HCT116 (cell line): Measurements from ENCODE around the gene C14orf132. TPM values are rescaled to one million over a fixed set of nuclear protein-coding genes. Genes with fewer than 3 reads are reported as not detected.

Experiments used
- ATAC-seq: fragments of 200-7000 bp; cut with Tn5 transposase; 2 replicates; pipeline ENCODE4 v1.9.1; 2020; ENCODE audit warnings: mild to moderate bottlenecking, moderate library complexity
- BruUV-seq: library from RNA; stranded (reverse); fragments of 400-500 nt; replicated peaks from 2 replicates; lab custom pipeline; 2021; lab: Mats Ljungman, UMichigan
- CTCF ChIA-PET: fragments of 300-600 bp; sonication (Branson Sonifier 250); formaldehyde crosslinking; loops from one replicate; lab custom pipeline; 2021; ENCODE audit warnings: antibody characterized with exemption; lab: Charles Lee
- POLR2A ChIA-PET: fragments of 300-600, 350-600 bp; sonication (Branson Sonifier 250); formaldehyde crosslinking; loops from one replicate; lab custom pipeline; 2021; ENCODE audit warnings: antibody characterized with exemption; lab: Charles Lee
- RAD21 ChIA-PET, 2 experiments: fragments of 300-600 bp; sonication (Branson Sonifier 250); formaldehyde crosslinking; loops; one replicate each; lab custom pipeline; 2023; ENCODE audit warnings: low total read pairs in 2 of 2; ENCODE audit not compliant: uncharacterized antibody in 2 of 2, unreplicated experiment in 2 of 2, low non-redundant PET in 1 of 2; lab: Charles Lee
- DNase-seq: peaks from one replicate; pipeline ENCODE4 v3.0.0-alpha.2; 2010; ENCODE audit warnings: low read depth, low spot score
- H2AFZ ChIP-seq: fragments of 200-600 bp; shearing (Covaris generic), sonication (generic); 2 replicates; pipeline ENCODE4 v1.6.1; 2017; ENCODE audit warnings: low read depth, mixed run types, mixed read lengths, antibody characterized with exemption, low read length; ENCODE audit not compliant: poor library complexity, severe bottlenecking
- H3K27ac ChIP-seq: 2 replicates; pipeline ENCODE4 v1.5.1; 2012; ENCODE audit warnings: low read depth, low read length
- H3K27me3 ChIP-seq: fragments of 200-600 bp; sonication (generic); 2 replicates; pipeline ENCODE4 v1.6.1; 2016; ENCODE audit warnings: mixed run types, low read length, mixed read lengths; ENCODE audit not compliant: insufficient read depth
- H3K36me3 ChIP-seq, 2 experiments: fragments of 200-500 bp in 1 of 2; fragments of 200-600 bp in 1 of 2; sonication (Bioruptor generic) in 1 of 2; sonication (generic) in 1 of 2; 2 replicates each; pipeline versions ENCODE4 v1.5.1 to v1.6.1; 2014 to 2016; ENCODE audit warnings: low read length in 2 of 2, inconsistent platforms in 1 of 2, mixed read lengths in 1 of 2, mixed run types in 1 of 2; ENCODE audit not compliant: insufficient read depth in 2 of 2, control insufficient read depth in 1 of 2
- H3K4me1 ChIP-seq, 2 experiments: fragments of 200-600 bp in 1 of 2; sonication (generic) in 1 of 2; 2 replicates each; pipeline versions ENCODE4 v1.5.1 to v1.6.1; 2012 to 2017; ENCODE audit warnings: low read length in 2 of 2, inconsistent platforms in 1 of 2, mild to moderate bottlenecking in 1 of 2, mixed read lengths in 1 of 2, mixed run types in 1 of 2, moderate library complexity in 1 of 2; ENCODE audit not compliant: insufficient read depth in 2 of 2, control insufficient read depth in 1 of 2
- H3K4me2 ChIP-seq: fragments of 200-600 bp; sonication (generic); 2 replicates; pipeline ENCODE4 v1.6.1; 2017; ENCODE audit warnings: mixed run types, low read length, mixed read lengths
- H3K4me3 ChIP-seq, 2 experiments: fragments of 200-600 bp in 1 of 2; sonication (generic) in 1 of 2; replicated peaks in 1 of 2; 2 replicates each; pipeline ENCODE4 v1.5.1; 2011 to 2016; ENCODE audit warnings: low read length in 2 of 2, control low read depth in 1 of 2, low read depth in 1 of 2, mild to moderate bottlenecking in 1 of 2, mixed read lengths in 1 of 2, mixed run types in 1 of 2
- H3K79me2 ChIP-seq: fragments of 200-600 bp; sonication (generic); 2 replicates; pipeline ENCODE4 v1.6.1; 2017; ENCODE audit warnings: mild to moderate bottlenecking, mixed run types, low read length, moderate library complexity, mixed read lengths; ENCODE audit not compliant: insufficient read depth
- H3K9ac ChIP-seq: fragments of 200-600 bp; sonication (generic); 2 replicates; pipeline ENCODE4 v1.6.1; 2016; ENCODE audit warnings: low read length, mixed read lengths
- H3K9me2 ChIP-seq: fragments of 200-600 bp; sonication (generic), shearing (Covaris generic); 2 replicates; pipeline ENCODE4 v1.6.1; 2017; ENCODE audit warnings: mixed run types, mild to moderate bottlenecking, moderate library complexity; ENCODE audit not compliant: insufficient read depth
- H3K9me3 ChIP-seq, 2 experiments: fragments of 200-500 bp in 1 of 2; fragments of 200-600 bp in 1 of 2; sonication (Bioruptor generic) in 1 of 2; sonication (generic) in 1 of 2; 2 replicates each; pipeline ENCODE4 v1.6.1; 2014 to 2017; ENCODE audit warnings: low read length in 2 of 2, mixed read lengths in 2 of 2, inconsistent platforms in 1 of 2, low read depth in 1 of 2, mild to moderate bottlenecking in 1 of 2, mixed run types in 1 of 2, moderate library complexity in 1 of 2; ENCODE audit not compliant: control insufficient read depth in 1 of 2, insufficient read depth in 1 of 2
- H4K20me1 ChIP-seq: fragments of 200-600 bp; sonication (generic), shearing (Covaris generic); 2 replicates; pipeline ENCODE4 v1.6.1; 2017; ENCODE audit warnings: mixed run types, mild to moderate bottlenecking, moderate library complexity; ENCODE audit not compliant: insufficient read depth
- CBX3 ChIP-seq: IDR thresholded peaks from 2 replicates; pipeline ENCODE4 v1.6.1; 2012; ENCODE audit warnings: low read depth
- CEBPB ChIP-seq: IDR thresholded peaks from 2 replicates; pipeline ENCODE4 v1.6.1; 2012; ENCODE audit warnings: low read depth
- ELF1 ChIP-seq: IDR thresholded peaks from 2 replicates; pipeline ENCODE4 v1.6.1; 2012; ENCODE audit warnings: low read depth, borderline replicate concordance
- EZH2phosphoT487 ChIP-seq: fragments of 200-600 bp; IDR thresholded peaks from 2 replicates; pipeline ENCODE4 v1.6.1; 2018; ENCODE audit warnings: antibody characterized with exemption, borderline replicate concordance
- FOSL1 ChIP-seq: IDR thresholded peaks from 2 replicates; pipeline ENCODE4 v1.6.1; 2012; ENCODE audit warnings: low read depth
- JUND ChIP-seq: IDR thresholded peaks from 2 replicates; pipeline ENCODE4 v1.6.1; 2012
- POLR2AphosphoS5 ChIP-seq: IDR thresholded peaks from 2 replicates; pipeline ENCODE4 v1.6.1; 2011; ENCODE audit warnings: mild to moderate bottlenecking, low read depth, low read length, moderate library complexity
- RAD21 ChIP-seq: IDR thresholded peaks from 2 replicates; pipeline ENCODE4 v1.6.1; 2012; ENCODE audit warnings: low read depth, mild to moderate bottlenecking
- SIN3A ChIP-seq: IDR thresholded peaks from 2 replicates; pipeline ENCODE4 v1.6.1; 2012; ENCODE audit warnings: low read depth
- SP1 ChIP-seq: IDR thresholded peaks from 2 replicates; pipeline ENCODE4 v1.6.1; 2012; ENCODE audit warnings: low read depth
- TCF7L2 ChIP-seq: IDR thresholded peaks from 2 replicates; pipeline ENCODE4 v1.7.0; 2011; ENCODE audit warnings: borderline replicate concordance, inconsistent platforms; ENCODE audit not compliant: insufficient read depth, insufficient read length; ENCODE audit errors: extremely low read depth
- ZFX ChIP-seq: fragments of 450-650 bp; IDR thresholded peaks from 2 replicates; pipeline ENCODE4 v1.6.1; 2017
- ZNF274 ChIP-seq: fragments of 200-500 bp; sonication (Bioruptor generic); IDR thresholded peaks from 2 replicates; pipeline ENCODE4 v1.6.1; 2014; ENCODE audit warnings: mild to moderate bottlenecking, low read depth, low read length, inconsistent platforms
- intact Hi-C: fragments of 100-400 bp; cut with micrococcal nuclease; formaldehyde crosslinking; loops from 2 replicates; pipeline ENCODE4 v1.10.0; 2022
- total RNA-seq: library from RNA; stranded (reverse); gene quantifications from one replicate; pipeline ENCODE4 v1.2.1, GENCODE V29; 2021; ENCODE audit not compliant: unreplicated experiment
- TF ChIP-seq, protein P1 (sequence below), 3 experiments: fragments of 200-600 bp in 1 of 3; sonication (generic) in 1 of 3; IDR thresholded peaks in 2 of 3; conservative IDR thresholded peaks in 1 of 3; 2 replicates each; pipeline ENCODE4 v1.5.1; 2012 to 2017; ENCODE audit warnings: low read depth in 2 of 3, low read length in 2 of 3, antibody characterized with exemption in 1 of 3, borderline replicate concordance in 1 of 3, control low read depth in 1 of 3, mild to moderate bottlenecking in 1 of 3, mixed read lengths in 1 of 3, mixed run types in 1 of 3, moderate library complexity in 1 of 3; ENCODE audit not compliant: insufficient read depth in 1 of 3
- TF ChIP-seq, protein P2 (sequence below): IDR thresholded peaks from 2 replicates; pipeline ENCODE4 v1.6.1; 2012
- TF ChIP-seq, protein P3 (sequence below): IDR thresholded peaks from 2 replicates; pipeline ENCODE4 v1.6.1; 2012
- TF ChIP-seq, protein P4 (sequence below): IDR thresholded peaks from 2 replicates; pipeline ENCODE4 v1.6.1; 2012; ENCODE audit warnings: low read depth
- TF ChIP-seq, protein P5 (sequence below): IDR thresholded peaks from 2 replicates; pipeline ENCODE4 v1.6.1; 2011; ENCODE audit warnings: mild to moderate bottlenecking, low read length, moderate library complexity; ENCODE audit not compliant: insufficient replicate concordance; ENCODE audit errors: extremely low read depth

Gene C14orf132
- total RNA-seq, 1 experiment from 2014 or later, result 3.4 TPM

DNA sequence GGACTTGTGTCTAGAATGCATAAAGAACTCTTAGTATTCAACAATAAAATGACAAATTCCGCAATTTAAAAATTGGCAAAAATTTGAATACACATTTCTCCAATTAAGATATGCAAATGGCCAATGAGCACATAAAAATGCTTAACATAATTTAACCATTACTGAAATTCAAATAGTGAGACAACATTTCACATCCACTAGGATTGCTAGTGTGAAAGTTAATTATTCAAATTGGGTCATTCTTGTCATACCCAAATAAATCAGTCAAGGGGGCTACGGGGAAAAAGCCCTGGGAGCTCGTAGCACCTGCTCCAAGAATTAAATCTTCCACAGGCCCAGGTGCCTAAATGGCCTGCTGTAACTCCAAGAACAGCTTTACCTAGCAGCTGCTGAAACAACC, 25.0 kb upstream of the C14orf132 start:
- no TSS peak for BruUV-seq
- ATAC-seq (no peak), DNase-seq (no peak)
- no peak overlapping the region for H3K9ac ChIP-seq
- no peak overlapping the region for H3K4me2 ChIP-seq
- H3K27me3 ChIP-seq, result peaks cover 42% of the 10 kb centered on the region
- ChIA-PET RAD21 (no interaction called here), CTCF (interaction anchor here (0.7 kb wide), 1 partner anchor 85 kb away, joined by 3 read pairs; no protein-coding TSS in a partner anchor), POLR2A (no interaction called here)
- H3K79me2 ChIP-seq, result no peaks in the 10 kb centered on the region
- intact Hi-C loops, result no loop called here
- no peaks in the 10 kb centered on the region for H4K20me1 ChIP-seq
- TF ChIP-seq, protein P1, sequence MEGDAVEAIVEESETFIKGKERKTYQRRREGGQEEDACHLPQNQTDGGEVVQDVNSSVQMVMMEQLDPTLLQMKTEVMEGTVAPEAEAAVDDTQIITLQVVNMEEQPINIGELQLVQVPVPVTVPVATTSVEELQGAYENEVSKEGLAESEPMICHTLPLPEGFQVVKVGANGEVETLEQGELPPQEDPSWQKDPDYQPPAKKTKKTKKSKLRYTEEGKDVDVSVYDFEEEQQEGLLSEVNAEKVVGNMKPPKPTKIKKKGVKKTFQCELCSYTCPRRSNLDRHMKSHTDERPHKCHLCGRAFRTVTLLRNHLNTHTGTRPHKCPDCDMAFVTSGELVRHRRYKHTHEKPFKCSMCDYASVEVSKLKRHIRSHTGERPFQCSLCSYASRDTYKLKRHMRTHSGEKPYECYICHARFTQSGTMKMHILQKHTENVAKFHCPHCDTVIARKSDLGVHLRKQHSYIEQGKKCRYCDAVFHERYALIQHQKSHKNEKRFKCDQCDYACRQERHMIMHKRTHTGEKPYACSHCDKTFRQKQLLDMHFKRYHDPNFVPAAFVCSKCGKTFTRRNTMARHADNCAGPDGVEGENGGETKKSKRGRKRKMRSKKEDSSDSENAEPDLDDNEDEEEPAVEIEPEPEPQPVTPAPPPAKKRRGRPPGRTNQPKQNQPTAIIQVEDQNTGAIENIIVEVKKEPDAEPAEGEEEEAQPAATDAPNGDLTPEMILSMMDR (IDR thresholded peaks at IDR 0.05 in 2 of 3, conservative IDR thresholded peaks at IDR 0.05 in 1 of 3; ENCODE audit: borderline replicate concordance in 1 of 3, insufficient read depth in 1 of 3, low read depth in 2 of 3, low read length in 2 of 3), result no peak
- TF ChIP-seq, protein P2, sequence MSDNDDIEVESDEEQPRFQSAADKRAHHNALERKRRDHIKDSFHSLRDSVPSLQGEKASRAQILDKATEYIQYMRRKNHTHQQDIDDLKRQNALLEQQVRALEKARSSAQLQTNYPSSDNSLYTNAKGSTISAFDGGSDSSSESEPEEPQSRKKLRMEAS, result no peak
- TF ChIP-seq FOSL1 (no peak), CBX3 (no peak), ZFX (no peak), CEBPB (no peak), POLR2AphosphoS5 (no peak), TCF7L2 (no peak), EZH2phosphoT487 (no peak), SIN3A (no peak), ZNF274 (no peak), SP1 (no peak), ELF1 (no peak), RAD21 (no peak), JUND (no peak)
- TF ChIP-seq, protein P3, sequence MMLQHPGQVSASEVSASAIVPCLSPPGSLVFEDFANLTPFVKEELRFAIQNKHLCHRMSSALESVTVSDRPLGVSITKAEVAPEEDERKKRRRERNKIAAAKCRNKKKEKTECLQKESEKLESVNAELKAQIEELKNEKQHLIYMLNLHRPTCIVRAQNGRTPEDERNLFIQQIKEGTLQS, result no peak
- TF ChIP-seq, protein P4, sequence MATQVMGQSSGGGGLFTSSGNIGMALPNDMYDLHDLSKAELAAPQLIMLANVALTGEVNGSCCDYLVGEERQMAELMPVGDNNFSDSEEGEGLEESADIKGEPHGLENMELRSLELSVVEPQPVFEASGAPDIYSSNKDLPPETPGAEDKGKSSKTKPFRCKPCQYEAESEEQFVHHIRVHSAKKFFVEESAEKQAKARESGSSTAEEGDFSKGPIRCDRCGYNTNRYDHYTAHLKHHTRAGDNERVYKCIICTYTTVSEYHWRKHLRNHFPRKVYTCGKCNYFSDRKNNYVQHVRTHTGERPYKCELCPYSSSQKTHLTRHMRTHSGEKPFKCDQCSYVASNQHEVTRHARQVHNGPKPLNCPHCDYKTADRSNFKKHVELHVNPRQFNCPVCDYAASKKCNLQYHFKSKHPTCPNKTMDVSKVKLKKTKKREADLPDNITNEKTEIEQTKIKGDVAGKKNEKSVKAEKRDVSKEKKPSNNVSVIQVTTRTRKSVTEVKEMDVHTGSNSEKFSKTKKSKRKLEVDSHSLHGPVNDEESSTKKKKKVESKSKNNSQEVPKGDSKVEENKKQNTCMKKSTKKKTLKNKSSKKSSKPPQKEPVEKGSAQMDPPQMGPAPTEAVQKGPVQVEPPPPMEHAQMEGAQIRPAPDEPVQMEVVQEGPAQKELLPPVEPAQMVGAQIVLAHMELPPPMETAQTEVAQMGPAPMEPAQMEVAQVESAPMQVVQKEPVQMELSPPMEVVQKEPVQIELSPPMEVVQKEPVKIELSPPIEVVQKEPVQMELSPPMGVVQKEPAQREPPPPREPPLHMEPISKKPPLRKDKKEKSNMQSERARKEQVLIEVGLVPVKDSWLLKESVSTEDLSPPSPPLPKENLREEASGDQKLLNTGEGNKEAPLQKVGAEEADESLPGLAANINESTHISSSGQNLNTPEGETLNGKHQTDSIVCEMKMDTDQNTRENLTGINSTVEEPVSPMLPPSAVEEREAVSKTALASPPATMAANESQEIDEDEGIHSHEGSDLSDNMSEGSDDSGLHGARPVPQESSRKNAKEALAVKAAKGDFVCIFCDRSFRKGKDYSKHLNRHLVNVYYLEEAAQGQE, result no peak
- TF ChIP-seq, protein P5, sequence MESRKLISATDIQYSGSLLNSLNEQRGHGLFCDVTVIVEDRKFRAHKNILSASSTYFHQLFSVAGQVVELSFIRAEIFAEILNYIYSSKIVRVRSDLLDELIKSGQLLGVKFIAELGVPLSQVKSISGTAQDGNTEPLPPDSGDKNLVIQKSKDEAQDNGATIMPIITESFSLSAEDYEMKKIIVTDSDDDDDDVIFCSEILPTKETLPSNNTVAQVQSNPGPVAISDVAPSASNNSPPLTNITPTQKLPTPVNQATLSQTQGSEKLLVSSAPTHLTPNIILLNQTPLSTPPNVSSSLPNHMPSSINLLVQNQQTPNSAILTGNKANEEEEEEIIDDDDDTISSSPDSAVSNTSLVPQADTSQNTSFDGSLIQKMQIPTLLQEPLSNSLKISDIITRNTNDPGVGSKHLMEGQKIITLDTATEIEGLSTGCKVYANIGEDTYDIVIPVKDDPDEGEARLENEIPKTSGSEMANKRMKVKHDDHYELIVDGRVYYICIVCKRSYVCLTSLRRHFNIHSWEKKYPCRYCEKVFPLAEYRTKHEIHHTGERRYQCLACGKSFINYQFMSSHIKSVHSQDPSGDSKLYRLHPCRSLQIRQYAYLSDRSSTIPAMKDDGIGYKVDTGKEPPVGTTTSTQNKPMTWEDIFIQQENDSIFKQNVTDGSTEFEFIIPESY, result no peak
- no peak overlapping the region for H3K4me3 ChIP-seq
- H3K9me3 ChIP-seq, result peaks cover 0 to 9% of the 10 kb centered on the region in 2 experiments; a peak in 1 of 4 replicates
- H3K4me1 ChIP-seq, result no peaks in the 10 kb centered on the region
- H3K9me2 ChIP-seq, result no peaks in the 10 kb centered on the region
- H2AFZ ChIP-seq, result no peak overlapping the region
- no peak overlapping the region for H3K27ac ChIP-seq
- no peaks in the 10 kb centered on the region for H3K36me3 ChIP-seq
